HepG2 (cell line): ENCODE data around the gene CTBP1. TPM values are rescaled to one million over a fixed set of nuclear protein-coding genes. Genes with fewer than 3 reads are reported as not detected.
A peak's percentile ranks its signal among the peaks of the same experiment; 100 is the strongest.

Experiments
- ASH2L ChIP-seq: fragments of 300-600, 200-600 bp; sonication (generic); IDR thresholded peaks from 2 replicates; pipeline ENCODE4 v1.7.0; 2017; ENCODE audit warnings: low read depth, mild to moderate bottlenecking, moderate library complexity, mixed read lengths, low read length; ENCODE audit not compliant: insufficient read length
- HHEX ChIP-seq: IDR thresholded peaks from 2 replicates; pipeline ENCODE4 v1.6.1; 2016; ENCODE audit warnings: control low read depth
- HNRNPH1 ChIP-seq: fragments of 200-400 bp; formaldehyde crosslinking; optimal IDR thresholded peaks from 2 replicates; pipeline ENCODE3; 2017; ENCODE audit warnings: mild to moderate bottlenecking, low read depth, low read length
- KDM3A ChIP-seq: IDR thresholded peaks from 2 replicates; pipeline ENCODE4 v1.6.1; 2018; ENCODE audit warnings: low read depth, missing compliant biosample characterization
- SALL1 ChIP-seq: sonication (generic); formaldehyde crosslinking; IDR thresholded peaks from 2 replicates; pipeline ENCODE4 v1.8.0; 2022; ENCODE audit warnings: mild to moderate bottlenecking, missing genetic modification reagents
- ZNF343 ChIP-seq: sonication (generic); formaldehyde crosslinking; IDR thresholded peaks from 2 replicates; pipeline ENCODE4 v1.4.0; 2020; ENCODE audit warnings: mild to moderate bottlenecking, missing genetic modification reagents
- ZNF383 ChIP-seq: sonication (generic); formaldehyde crosslinking; IDR thresholded peaks from 2 replicates; pipeline ENCODE4 v1.4.0; 2020; ENCODE audit warnings: missing genetic modification reagents, mild to moderate bottlenecking, borderline replicate concordance
- ZNF589 ChIP-seq: sonication (generic); formaldehyde crosslinking; conservative IDR thresholded peaks from 2 replicates; pipeline ENCODE4 v1.8.0; 2022; ENCODE audit warnings: mild to moderate bottlenecking, moderate library complexity, missing genetic modification reagents
- ZNF629 ChIP-seq: sonication (generic); formaldehyde crosslinking; conservative IDR thresholded peaks from 2 replicates; pipeline ENCODE4 v1.5.0; 2020; ENCODE audit warnings: missing genetic modification reagents
- polyA plus RNA-seq, 8 experiments: library from polyadenylated mRNA; depleted of rRNA in 3 of 8; stranded (reverse) in 7 of 8; unstranded in 1 of 8; fragments of >200 nt; fragmentation: Illumina TruSeq in 4 of 8; extraction: Trizol in 4 of 8; gene quantifications; 2 replicates each; pipeline versions ENCODE4 v1.2.1 to v1.2.3, GENCODE V29; 2011 to 2016; ENCODE audit warnings: low read depth in 4 of 8, missing spikeins in 1 of 8, mixed read lengths in 1 of 8; ENCODE audit not compliant: insufficient read depth in 1 of 8
- total RNA-seq, 5 experiments: library from RNA; depleted of rRNA; stranded (reverse); fragments of >200 nt; fragmentation: Illumina TruSeq; extraction: Trizol; gene quantifications; 2 replicates each; pipeline ENCODE4 v1.2.3, GENCODE V29; 2016; ENCODE audit warnings: low read depth in 1 of 5
- TF ChIP-seq, protein P1 (sequence below): sonication (generic); formaldehyde crosslinking; IDR thresholded peaks from 2 replicates; pipeline ENCODE4 v1.4.0; 2020; ENCODE audit warnings: mild to moderate bottlenecking, missing genetic modification reagents
- TF ChIP-seq, protein P2 (sequence below): sonication (generic); formaldehyde crosslinking; IDR thresholded peaks from 2 replicates; pipeline ENCODE4 v1.4.0; 2020; ENCODE audit warnings: mild to moderate bottlenecking, missing genetic modification reagents, borderline replicate concordance
- TF ChIP-seq, protein P3 (sequence below): sonication (generic); formaldehyde crosslinking; IDR thresholded peaks from 2 replicates; pipeline ENCODE4 v1.4.0; 2020; ENCODE audit warnings: missing genetic modification reagents
- TF ChIP-seq, protein P4 (sequence below): sonication (generic); formaldehyde crosslinking; IDR thresholded peaks from 2 replicates; pipeline ENCODE4 v1.5.1; 2020; ENCODE audit warnings: mild to moderate bottlenecking, missing genetic modification reagents, borderline replicate concordance
- TF ChIP-seq, protein P5 (sequence below): sonication (generic); formaldehyde crosslinking; conservative IDR thresholded peaks from 2 replicates; pipeline ENCODE4 v1.4.0; 2020; ENCODE audit warnings: missing genetic modification reagents
- TF ChIP-seq, protein P6 (sequence below): sonication (generic); formaldehyde crosslinking; IDR thresholded peaks from 2 replicates; pipeline ENCODE4 v1.5.1; 2020; ENCODE audit warnings: missing genetic modification reagents, mild to moderate bottlenecking, borderline replicate concordance

The CTBP1 gene
- total and polyA plus RNA-seq, 2 of the 13 experiments (the other 11 are each of a cell fraction or from before 2014, with no cell fraction given), result 78.5 to 112 TPM

DNA sequence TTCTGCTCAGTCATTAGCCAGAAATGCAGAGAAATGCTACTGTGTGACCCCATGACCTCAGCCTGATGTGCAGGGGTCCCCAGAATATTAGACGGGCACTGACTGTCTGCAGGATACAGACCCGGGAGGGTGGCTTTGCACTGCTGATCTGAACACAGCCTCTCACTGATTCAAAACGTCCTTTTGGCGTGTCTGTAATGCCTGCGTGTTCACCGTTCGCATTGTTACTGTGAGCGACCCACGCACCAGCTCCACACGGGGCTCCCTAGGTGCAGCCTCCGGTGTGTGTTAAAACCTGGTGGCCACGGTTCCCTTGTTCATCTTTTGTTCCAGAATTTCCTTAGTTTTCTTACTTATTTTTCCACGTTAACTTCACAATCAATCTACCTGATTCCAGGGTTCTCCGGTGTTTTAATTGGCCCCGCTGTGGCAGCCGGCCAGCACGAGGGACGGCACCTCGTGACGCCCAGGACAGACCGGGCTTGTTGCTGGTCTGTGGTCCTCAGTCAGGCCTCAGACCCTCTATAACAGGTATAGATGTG lies 44.6 kb downstream of the CTBP1 start (continued):
- TF ChIP-seq, protein P1, sequence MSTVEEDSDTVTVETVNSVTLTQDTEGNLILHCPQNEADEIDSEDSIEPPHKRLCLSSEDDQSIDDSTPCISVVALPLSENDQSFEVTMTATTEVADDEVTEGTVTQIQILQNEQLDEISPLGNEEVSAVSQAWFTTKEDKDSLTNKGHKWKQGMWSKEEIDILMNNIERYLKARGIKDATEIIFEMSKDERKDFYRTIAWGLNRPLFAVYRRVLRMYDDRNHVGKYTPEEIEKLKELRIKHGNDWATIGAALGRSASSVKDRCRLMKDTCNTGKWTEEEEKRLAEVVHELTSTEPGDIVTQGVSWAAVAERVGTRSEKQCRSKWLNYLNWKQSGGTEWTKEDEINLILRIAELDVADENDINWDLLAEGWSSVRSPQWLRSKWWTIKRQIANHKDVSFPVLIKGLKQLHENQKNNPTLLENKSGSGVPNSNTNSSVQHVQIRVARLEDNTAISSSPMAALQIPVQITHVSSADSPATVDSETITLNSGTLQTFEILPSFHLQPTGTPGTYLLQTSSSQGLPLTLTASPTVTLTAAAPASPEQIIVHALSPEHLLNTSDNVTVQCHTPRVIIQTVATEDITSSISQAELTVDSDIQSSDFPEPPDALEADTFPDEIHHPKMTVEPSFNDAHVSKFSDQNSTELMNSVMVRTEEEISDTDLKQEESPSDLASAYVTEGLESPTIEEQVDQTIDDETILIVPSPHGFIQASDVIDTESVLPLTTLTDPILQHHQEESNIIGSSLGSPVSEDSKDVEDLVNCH, result 0 out of 2 replicates have a peak, but pooled peaks have one; percentile 64
- TF ChIP-seq SALL1 (CRISPR knock-in tag), result 0 out of 2 replicates have a peak, but pooled peaks have one; percentile 16
- TF ChIP-seq, protein P2, sequence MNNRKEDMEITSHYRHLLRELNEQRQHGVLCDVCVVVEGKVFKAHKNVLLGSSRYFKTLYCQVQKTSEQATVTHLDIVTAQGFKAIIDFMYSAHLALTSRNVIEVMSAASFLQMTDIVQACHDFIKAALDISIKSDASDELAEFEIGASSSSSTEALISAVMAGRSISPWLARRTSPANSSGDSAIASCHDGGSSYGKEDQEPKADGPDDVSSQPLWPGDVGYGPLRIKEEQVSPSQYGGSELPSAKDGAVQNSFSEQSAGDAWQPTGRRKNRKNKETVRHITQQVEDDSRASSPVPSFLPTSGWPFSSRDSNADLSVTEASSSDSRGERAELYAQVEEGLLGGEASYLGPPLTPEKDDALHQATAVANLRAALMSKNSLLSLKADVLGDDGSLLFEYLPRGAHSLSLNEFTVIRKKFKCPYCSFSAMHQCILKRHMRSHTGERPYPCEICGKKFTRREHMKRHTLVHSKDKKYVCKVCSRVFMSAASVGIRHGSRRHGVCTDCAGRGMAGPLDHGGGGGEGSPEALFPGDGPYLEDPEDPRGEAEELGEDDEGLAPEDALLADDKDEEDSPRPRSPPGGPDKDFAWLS (CRISPR knock-in tag), result no peak
- no peak for TF ChIP-seq ZNF589
- TF ChIP-seq HNRNPH1, result no peak
- TF ChIP-seq, protein P3, sequence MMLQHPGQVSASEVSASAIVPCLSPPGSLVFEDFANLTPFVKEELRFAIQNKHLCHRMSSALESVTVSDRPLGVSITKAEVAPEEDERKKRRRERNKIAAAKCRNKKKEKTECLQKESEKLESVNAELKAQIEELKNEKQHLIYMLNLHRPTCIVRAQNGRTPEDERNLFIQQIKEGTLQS (CRISPR knock-in tag), result no peak
- TF ChIP-seq, protein P4, sequence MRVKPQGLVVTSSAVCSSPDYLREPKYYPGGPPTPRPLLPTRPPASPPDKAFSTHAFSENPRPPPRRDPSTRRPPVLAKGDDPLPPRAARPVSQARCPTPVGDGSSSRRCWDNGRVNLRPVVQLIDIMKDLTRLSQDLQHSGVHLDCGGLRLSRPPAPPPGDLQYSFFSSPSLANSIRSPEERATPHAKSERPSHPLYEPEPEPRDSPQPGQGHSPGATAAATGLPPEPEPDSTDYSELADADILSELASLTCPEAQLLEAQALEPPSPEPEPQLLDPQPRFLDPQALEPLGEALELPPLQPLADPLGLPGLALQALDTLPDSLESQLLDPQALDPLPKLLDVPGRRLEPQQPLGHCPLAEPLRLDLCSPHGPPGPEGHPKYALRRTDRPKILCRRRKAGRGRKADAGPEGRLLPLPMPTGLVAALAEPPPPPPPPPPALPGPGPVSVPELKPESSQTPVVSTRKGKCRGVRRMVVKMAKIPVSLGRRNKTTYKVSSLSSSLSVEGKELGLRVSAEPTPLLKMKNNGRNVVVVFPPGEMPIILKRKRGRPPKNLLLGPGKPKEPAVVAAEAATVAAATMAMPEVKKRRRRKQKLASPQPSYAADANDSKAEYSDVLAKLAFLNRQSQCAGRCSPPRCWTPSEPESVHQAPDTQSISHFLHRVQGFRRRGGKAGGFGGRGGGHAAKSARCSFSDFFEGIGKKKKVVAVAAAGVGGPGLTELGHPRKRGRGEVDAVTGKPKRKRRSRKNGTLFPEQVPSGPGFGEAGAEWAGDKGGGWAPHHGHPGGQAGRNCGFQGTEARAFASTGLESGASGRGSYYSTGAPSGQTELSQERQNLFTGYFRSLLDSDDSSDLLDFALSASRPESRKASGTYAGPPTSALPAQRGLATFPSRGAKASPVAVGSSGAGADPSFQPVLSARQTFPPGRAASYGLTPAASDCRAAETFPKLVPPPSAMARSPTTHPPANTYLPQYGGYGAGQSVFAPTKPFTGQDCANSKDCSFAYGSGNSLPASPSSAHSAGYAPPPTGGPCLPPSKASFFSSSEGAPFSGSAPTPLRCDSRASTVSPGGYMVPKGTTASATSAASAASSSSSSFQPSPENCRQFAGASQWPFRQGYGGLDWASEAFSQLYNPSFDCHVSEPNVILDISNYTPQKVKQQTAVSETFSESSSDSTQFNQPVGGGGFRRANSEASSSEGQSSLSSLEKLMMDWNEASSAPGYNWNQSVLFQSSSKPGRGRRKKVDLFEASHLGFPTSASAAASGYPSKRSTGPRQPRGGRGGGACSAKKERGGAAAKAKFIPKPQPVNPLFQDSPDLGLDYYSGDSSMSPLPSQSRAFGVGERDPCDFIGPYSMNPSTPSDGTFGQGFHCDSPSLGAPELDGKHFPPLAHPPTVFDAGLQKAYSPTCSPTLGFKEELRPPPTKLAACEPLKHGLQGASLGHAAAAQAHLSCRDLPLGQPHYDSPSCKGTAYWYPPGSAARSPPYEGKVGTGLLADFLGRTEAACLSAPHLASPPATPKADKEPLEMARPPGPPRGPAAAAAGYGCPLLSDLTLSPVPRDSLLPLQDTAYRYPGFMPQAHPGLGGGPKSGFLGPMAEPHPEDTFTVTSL (CRISPR knock-in tag), result no peak
- TF ChIP-seq ZNF383, result 0 out of 2 replicates have a peak, but pooled peaks have one; percentile 79
- TF ChIP-seq HHEX (CRISPR knock-in tag), result no peak
- TF ChIP-seq, protein P5, sequence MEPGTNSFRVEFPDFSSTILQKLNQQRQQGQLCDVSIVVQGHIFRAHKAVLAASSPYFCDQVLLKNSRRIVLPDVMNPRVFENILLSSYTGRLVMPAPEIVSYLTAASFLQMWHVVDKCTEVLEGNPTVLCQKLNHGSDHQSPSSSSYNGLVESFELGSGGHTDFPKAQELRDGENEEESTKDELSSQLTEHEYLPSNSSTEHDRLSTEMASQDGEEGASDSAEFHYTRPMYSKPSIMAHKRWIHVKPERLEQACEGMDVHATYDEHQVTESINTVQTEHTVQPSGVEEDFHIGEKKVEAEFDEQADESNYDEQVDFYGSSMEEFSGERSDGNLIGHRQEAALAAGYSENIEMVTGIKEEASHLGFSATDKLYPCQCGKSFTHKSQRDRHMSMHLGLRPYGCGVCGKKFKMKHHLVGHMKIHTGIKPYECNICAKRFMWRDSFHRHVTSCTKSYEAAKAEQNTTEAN (CRISPR knock-in tag), result no peak
- TF ChIP-seq KDM3A (CRISPR knock-in tag), result no peak
- TF ChIP-seq ZNF343 (CRISPR knock-in tag), result peak; percentile 88; the same call in 1 of the 2 replicates
- TF ChIP-seq, protein P6, sequence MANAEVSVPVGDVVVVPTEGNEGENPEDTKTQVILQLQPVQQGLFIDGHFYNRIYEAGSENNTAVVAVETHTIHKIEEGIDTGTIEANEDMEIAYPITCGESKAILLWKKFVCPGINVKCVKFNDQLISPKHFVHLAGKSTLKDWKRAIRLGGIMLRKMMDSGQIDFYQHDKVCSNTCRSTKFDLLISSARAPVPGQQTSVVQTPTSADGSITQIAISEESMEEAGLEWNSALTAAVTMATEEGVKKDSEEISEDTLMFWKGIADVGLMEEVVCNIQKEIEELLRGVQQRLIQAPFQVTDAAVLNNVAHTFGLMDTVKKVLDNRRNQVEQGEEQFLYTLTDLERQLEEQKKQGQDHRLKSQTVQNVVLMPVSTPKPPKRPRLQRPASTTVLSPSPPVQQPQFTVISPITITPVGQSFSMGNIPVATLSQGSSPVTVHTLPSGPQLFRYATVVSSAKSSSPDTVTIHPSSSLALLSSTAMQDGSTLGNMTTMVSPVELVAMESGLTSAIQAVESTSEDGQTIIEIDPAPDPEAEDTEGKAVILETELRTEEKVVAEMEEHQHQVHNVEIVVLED, result no peak
- TF ChIP-seq ASH2L, result no peak
- 0 out of 2 replicates have a peak, but pooled peaks have one; percentile 12 for TF ChIP-seq ZNF629 (CRISPR knock-in tag)
